ENCODE data around the gene LEO1. TPM values are rescaled to one million over a fixed set of nuclear protein-coding genes. Genes with fewer than 3 reads are reported as not detected.

LEO1 gene
- total RNA-seq, 3 donors from 2014 or later (not counting 1 experiment from before 2014, with no cell fraction given), result 13.2 to 19.5 (median 16.0) TPM

- no peaks in the 10 kb centered on the region for H3K27me3 ChIP-seq (ENCODE audit: control insufficient read depth, insufficient read depth, low read length)
- no peaks in the 10 kb centered on the region for H3K9me3 ChIP-seq (ENCODE audit: control insufficient read depth, insufficient read depth, low read length)
- no peaks in the 10 kb centered on the region for H3K4me1 ChIP-seq (ENCODE audit: control insufficient read depth, insufficient read depth, low read length)
- H3K4me3 ChIP-seq (ENCODE audit: low read length), result no peak overlapping the region
- ATAC-seq (no peak), DNase-seq (no peak)
- H3K27me3 Mint-ChIP-seq (ENCODE audit: low read depth in 2 of 2), result no peaks in the 10 kb centered on the region
- H3K36me3 Mint-ChIP-seq, result no peaks in the 10 kb centered on the region
- H3K27ac Mint-ChIP-seq, result no peak overlapping the region
- intact Hi-C loops (cut with micrococcal nuclease), result no loop called here
- no peak overlapping the region for H3K27ac ChIP-seq (ENCODE audit: low read length)
- H3K4me3 Mint-ChIP-seq, result no peak overlapping the region
- H3K36me3 ChIP-seq (ENCODE audit: control insufficient read depth, insufficient read depth, low read length), result no peaks in the 10 kb centered on the region
- no peaks in the 10 kb centered on the region for H3K9me3 Mint-ChIP-seq
- no peaks in the 10 kb centered on the region for H3K4me1 Mint-ChIP-seq
- no peak for TF ChIP-seq CTCF (IDR thresholded peaks at IDR 0.05)
- WGBS (ENCODE audit: insufficient coverage), result 100% methylated on average over 1 of the region's 1 CpG
Measured at GRCh38 chr15:51992953-51993352, 21.4 kb upstream of the LEO1 start.

- H3K4me3 Mint-ChIP-seq, result no peak overlapping the region
- H3K27ac Mint-ChIP-seq, result no peak overlapping the region
- Histone ChIP-seq H3K27ac (ENCODE audit: low read length) (no peak overlapping the region), H3K36me3 (ENCODE audit: control insufficient read depth, insufficient read depth, low read length) (no peaks in the 10 kb centered on the region), H3K9me3 (ENCODE audit: control insufficient read depth, insufficient read depth, low read length) (no peaks in the 10 kb centered on the region), H3K4me3 (ENCODE audit: low read length) (no peak overlapping the region), H3K4me1 (ENCODE audit: control insufficient read depth, insufficient read depth, low read length) (no peaks in the 10 kb centered on the region), H3K27me3 (ENCODE audit: control insufficient read depth, insufficient read depth, low read length) (no peaks in the 10 kb centered on the region)
- intact Hi-C loops (cut with micrococcal nuclease), result no loop called here
- H3K9me3 Mint-ChIP-seq, result no peaks in the 10 kb centered on the region
- H3K27me3 Mint-ChIP-seq (ENCODE audit: low read depth in 2 of 2), result no peaks in the 10 kb centered on the region
- 100% methylated on average over 2 of the region's 4 CpGs for WGBS (ENCODE audit: insufficient coverage)
- H3K36me3 Mint-ChIP-seq, result no peaks in the 10 kb centered on the region
- DNase-seq (no peak), ATAC-seq (no peak)
- no peaks in the 10 kb centered on the region for H3K4me1 Mint-ChIP-seq
- TF ChIP-seq CTCF (IDR thresholded peaks at IDR 0.05), result no peak
Measured at GRCh38 chr15:51991141-51991540, 19.6 kb upstream of the LEO1 start.

- no peak overlapping the region for H3K27ac Mint-ChIP-seq
Measured at GRCh38 chr15:51982770-51983103, 11.2 kb upstream of the LEO1 start.

More at GRCh38 chr15:51982770-51983103, 11.2 kb upstream of the LEO1 start:
- ATAC-seq, result no peak
- TF ChIP-seq CTCF (IDR thresholded peaks at IDR 0.05), result no peak
- DNase-seq, result no peak
- peaks cover 3% of the 10 kb centered on the region for H3K4me1 ChIP-seq (ENCODE audit: control insufficient read depth, insufficient read depth, low read length)
- no peaks in the 10 kb centered on the region for H3K27me3 ChIP-seq (ENCODE audit: control insufficient read depth, insufficient read depth, low read length)
- no peak overlapping the region for H3K27ac ChIP-seq (ENCODE audit: low read length)
- intact Hi-C loops (cut with micrococcal nuclease), result loop anchor here (1.0 to 5.0 kb wide), 3 partner anchors 97 to 245 kb away; no protein-coding TSS in a partner anchor
- H3K4me3 Mint-ChIP-seq, result no peak overlapping the region
- H3K36me3 Mint-ChIP-seq, result no peaks in the 10 kb centered on the region
- no peaks in the 10 kb centered on the region for H3K36me3 ChIP-seq (ENCODE audit: control insufficient read depth, insufficient read depth, low read length)
- H3K4me1 Mint-ChIP-seq, result peaks cover 11% of the 10 kb centered on the region in 2 donors
- no peaks in the 10 kb centered on the region for H3K9me3 Mint-ChIP-seq
- H3K27me3 Mint-ChIP-seq (ENCODE audit: low read depth in 2 of 2), result no peaks in the 10 kb centered on the region
- H3K9me3 ChIP-seq (ENCODE audit: control insufficient read depth, insufficient read depth, low read length), result no peaks in the 10 kb centered on the region
- H3K4me3 ChIP-seq (ENCODE audit: low read length), result no peak overlapping the region

All from natural killer cell (primary cell).